ENCODE data around the gene ASB2.

ASB2 gene

DNA sequence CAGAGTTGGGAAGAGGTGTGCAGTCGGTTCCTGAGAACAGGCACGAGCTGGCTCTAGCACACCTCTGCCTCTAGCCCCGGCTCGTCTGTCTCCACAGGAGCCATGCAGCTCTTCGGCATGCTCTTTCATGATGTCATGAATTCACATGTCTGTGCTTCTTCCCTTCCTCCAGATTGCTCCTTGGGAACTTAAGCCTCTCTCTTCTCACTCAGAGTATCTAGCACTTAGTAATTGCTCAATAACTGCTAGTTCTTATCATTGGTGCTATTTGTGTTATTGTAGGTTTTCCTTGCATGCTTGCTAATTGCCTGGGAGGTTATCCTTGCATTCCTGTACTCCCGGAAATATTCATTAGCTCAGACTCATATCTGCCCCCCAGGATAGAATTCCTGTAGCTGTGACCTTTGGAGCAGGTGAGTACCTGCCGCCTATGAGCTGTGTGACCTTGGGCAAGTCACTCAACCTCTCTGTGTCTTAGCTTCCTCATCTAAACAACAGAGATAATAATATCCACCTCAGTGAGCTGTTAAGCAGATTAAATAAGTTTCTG, 29.8 kb downstream of the ASB2 start:
- DNase-seq = no peak

DNA sequence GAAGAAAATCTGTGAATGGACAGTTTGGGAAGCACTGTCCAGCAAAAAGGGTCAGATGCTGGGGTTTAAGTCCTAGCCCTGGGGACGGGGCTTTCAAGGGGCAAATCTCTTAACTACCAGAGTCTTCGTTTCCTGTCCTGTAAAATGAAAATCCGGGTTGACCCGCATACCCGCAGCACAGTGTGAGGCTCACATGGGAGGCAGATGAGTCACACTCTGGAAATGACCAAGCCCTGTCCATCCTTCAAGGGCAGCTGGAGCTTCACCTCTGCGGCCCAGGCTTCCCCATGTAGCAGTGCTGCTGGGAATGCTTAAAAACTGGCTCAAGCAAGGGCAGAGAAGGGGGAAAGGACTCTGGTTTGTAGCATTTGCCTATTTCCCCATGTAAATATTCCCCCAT, 30.3 kb downstream of the ASB2 start:
- no peak for DNase-seq

DNA sequence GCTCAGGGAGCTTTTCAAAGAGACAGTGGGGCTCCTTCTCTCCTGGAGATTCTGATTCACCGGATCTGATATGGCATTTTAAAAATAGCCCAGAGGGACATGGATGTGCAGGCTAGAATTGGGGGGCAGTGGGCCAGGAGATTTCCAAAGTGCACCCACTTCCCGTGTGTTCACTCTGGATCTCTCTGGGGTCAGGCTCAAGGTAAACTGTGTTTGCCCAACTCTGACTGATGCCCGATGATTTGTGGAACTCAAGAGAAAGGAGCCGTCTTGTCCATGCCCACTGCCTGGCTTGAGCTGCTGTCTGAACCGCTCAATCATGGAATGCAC, 31.3 kb downstream of the ASB2 start:
- no peak for DNase-seq

DNA sequence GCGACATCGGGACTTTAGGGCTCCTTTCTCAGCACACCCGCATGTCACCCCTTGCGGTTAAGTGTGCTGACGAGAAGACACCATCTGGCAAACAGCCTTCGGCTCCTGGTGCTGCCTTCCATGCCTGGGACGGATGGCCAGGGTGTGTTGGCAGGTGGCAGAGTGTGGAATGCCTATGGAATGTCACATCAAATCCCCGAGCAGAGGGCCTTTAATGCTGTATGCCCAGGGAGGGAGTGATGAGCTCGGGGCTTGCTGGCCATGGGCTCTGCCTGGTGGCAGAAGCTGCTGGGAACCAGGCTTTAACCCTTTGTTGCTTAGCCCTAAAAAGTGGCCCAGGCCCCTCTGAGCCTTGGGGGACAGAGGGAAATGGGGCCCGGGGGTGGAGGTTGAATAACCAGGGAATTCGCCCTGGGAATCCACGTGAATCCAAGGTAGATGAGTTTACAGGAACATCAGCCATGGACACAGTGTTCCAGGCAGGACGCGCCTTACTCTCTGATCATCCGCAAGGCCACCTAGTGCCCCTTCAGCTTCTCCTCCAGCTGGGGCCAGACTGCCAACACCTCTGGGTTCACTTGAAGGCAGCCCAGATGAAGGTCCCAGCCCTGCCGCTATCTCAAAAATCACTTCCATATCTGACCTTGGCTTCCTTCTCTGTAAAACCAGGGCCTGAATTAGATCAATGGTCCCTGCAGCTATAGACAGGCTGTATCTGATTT, 31.9 kb downstream of the ASB2 start:
- DNase-seq = no peak

DNA sequence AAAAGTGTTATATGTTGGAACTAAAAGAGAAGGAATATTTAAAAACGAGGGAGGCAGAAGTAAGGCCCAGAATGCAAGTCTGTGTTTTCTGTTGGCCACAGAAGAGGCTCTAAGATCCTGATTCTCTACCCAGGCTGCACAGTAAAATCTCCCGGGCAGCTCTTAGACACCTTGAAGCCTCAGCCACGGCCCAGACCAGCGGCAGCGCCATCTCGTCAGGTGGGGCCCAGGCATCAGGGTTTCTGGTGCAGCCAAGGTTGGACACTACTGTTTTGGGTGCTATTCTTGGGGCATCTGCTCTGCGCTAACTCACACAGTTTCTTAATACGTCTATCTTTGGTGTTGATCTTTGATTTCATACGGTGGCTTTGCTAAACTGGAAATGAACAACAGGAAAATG, 32.4 kb downstream of the ASB2 start:
- no peak for DNase-seq

DNA sequence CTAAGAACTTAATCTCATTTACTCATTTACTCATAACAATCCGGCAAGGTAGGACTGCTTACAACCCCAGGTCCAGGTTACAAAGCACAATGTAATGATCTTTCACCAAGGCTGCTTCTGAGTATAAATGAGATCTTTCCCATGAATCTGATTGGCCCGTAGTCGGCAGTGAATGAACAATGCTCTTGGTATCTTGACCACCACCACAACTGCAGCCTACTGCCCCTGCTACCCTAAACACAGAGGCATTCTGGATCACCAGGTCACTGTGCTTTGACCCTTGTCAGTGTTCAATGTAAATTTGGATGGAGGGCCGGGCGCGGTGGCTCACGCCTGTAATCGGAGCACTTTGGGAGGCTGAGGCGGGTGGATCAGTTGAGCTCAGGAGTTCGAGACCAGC, 33.3 kb downstream of the ASB2 start:
- no peak for DNase-seq

DNA sequence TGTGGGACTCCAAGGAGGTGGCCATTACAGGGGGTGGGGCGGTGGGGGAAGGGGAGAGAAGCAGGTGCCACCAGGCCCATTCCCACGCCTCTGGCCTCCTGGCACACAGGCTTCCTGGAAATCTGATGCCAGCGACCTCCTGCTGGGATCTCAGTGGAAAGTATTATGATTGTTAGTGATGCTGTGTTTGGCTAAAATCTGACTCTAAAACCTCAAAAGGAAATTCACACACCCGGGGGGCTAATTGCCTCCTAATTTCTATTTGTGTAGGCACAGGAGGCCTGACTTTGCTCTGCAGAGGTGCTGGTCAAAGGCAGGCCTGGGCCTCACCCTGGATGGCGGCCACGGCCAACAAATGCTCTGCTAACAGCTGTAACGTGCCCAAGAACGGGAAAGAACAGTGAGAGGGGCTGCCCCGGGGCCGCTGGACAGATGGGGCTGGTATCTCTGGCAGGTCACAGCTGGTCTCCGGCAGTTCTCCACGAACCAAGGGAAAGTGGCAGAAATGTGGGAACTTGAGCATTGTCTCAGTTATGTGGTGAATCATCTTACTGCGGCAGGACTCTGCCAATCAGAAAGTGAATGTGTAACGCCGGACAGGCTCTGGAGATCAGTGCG, 35.0 kb downstream of the ASB2 start:
- no peak for DNase-seq

DNA sequence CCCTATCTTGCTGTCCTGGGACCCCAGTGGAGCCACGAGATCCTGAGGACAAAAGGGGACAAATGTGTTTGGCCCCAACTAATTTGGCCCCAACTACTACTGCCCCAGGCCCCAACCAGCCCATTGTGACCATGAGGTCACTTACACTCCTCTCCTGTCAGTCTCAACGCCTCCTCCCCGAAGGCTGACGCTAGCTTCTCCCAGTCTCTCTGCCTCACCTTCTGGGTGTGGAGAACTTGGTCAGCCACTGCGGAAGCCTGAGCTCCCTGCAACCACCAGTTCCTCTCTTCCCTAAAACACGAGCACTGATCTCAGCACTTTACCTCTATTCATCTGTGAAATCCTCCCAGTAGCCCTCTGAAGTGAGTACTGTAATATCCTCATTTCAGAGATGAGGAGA, 35.9 kb downstream of the ASB2 start:
- DNase-seq = no peak

DNA sequence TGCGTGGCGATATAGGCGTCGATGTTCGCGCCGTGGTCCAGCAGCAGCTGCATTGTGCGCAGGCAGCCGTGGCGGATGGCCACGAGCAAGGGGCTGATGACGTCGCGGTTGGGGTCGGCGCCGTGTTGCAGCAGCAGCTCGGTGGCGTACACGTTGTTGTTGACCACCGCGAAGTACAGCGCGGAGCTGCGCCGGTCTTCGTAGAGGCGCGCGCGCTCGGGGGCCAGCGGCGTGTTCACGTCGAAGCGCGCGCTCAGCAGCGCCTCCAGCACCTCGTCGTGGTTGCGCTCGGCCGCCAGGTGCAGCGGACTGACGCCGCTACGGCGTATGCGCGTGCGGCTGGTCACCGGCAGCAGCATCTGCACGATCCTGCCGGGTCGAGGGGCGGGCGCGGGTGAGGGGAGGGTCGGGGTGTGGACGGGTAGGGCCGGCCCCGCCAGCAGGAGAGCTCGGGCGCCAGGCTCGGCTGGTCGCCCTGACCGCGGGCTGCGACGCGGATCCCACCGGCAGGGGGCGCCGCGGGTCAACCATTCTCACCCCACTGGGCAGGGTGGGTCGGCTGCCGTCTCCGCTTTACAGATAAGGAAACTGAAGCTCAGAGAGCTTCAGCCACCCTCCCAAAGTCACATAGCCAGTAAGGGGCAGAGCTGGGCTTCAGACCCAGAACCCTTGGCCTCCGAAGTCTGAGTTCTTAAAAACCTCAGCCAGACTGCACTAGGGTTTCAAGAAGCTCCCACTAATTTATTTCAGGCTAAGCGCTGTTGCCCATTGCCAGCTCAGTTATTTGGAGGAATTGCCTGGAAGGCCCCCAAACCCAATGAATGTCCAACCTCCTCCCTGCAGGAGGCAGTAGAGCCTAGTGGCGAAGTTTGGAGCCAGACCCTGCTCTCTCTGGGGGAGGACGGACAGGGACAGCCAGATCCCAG, 36.8 kb downstream of the ASB2 start:
- DNase-seq = no peak

DNA sequence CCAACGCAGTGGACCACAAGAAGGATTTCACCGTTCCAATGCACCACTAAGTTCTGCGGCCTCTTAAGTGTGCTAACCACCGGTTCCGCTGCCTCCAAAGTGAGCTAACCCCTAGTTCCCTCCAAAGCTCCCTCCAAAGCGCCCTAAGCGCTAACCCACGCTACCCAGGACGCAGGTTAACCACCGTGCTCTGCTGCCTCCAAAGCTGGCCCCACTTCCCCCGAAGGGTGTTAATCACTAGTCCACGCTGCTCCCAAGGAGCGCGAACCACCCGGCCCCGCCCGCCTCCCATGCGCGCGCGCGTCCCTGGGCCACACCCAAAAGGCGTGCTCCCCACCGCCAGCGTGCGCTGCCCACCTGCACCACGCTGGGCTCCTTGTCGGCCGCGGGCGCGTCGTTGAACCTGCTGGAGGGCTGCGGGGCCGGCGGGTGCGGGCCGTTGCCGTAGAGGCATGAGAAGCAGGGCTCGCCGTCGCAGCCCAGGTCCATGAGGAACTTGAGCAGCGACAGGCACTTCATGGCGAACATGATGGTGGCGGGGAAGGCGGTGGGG, 37.5 kb downstream of the ASB2 start:
- DNase-seq = no peak

DNA sequence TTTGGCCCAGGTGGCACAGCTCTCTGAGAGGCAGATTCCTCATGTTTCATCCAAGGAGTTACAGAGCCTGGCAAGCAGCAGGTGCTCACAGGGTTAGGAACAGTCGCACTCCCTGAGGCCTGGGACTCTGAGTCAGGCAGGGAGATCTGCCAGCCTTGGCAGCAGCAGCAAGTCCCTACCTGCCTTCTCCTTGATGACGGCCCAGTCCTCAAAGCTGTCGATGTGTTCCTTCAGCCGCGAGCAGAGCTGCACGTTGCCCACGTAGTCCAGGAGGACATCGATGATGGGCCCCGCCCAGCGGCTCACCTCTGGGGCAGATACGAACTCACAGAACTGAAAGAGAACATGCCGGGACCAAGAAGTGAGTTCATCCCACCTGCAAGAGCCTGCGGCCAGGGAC, 38.9 kb downstream of the ASB2 start:
- no peak for DNase-seq

DNA sequence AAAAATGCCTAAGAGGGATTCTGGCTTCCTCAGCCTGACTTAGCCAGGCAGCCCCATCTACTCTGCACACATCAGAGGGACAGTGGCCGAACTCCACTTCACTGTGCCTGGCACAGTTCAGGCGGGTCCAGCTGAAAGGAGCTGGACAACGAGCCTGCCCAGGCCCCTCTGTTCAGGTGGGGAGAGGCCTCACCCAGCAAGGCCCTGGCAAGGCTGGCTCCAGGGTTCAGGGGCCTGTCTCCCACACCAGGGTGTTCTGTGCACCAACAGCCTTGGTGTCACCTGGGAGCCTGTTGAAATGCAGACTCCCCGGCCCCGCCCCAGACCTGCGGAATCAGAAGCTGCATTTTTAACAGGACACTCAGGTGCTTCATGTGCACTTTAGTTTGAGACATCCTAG, 39.4 kb downstream of the ASB2 start:
- DNase-seq = no peak

DNA sequence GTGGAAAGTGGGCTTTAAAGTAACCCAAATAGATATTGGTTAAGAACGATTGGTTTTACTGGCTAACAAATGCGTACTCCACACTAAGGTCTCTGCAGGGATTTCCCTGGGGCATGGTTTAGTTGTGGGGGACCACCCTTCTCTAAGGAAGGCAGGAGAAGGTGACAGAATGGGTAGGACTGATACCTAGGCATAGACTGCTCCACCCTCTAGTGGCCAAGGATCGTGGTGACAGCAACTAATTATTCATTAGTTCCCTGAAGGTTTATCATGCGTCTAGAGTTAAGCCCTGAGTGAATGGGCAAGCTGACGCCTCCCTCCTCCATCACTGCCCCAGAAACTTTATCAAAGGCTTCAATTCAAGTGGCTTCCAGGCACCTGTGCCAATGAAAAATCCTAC, 40.1 kb downstream of the ASB2 start:
- peak; percentile 34 for DNase-seq

DNA sequence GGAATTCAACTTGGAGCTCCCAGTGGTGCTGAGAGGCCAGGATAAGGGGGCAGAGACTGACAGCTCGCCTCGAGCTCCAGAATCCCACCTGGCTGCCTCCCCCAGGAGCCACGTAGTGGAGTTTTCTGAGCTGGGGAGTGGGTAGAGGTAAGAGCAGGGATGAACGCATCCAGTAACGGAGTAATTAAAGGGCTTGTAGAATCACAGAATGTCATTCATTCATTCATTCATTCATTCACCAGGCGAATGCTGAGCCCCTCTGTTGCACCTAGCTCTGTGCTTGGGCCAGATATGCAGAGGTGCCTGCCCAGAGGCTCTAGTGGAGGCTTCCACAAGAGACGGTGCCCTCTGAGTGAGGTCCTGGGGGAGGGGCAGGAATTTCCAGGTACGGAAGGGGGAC, 41.2 kb downstream of the ASB2 start:
- no peak for DNase-seq

DNA sequence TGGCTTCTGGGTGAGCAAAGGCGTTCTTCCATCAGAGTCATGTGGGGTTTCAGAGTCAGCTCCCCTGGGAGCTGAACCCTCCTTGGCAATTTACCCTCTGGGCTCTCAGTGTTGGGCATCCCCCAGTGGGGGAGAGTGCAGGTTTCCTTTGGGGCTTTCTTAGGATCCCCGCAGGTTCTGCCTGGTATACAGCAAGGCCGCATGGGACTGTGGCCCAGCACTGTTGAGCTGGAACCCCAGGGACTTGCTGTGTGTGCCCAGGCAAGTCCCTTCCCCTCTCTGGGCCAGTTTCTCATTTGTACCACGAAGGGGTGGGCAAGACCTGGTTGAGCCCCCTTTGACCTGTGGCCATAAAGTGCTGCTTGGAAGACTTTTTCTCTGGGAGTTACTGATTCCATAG, 43.7 kb downstream of the ASB2 start:
- no peak for DNase-seq

DNA sequence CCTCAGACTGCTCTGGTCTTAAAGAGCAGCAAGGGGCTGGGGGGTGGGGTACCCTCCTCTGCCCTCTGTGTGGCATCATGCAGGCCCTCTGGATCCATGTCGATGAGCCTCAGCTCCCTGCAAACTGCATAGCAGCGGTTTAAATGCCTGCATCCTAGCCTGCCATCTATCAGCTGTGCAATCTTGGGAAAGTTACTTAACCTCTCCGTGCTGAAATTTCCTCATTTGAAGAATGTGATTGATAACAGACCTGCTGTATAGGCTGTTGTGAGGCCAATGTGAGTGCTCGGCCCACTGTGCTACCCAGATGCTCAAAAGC, 45.4 kb downstream of the ASB2 start:
- no peak for DNase-seq

DNA sequence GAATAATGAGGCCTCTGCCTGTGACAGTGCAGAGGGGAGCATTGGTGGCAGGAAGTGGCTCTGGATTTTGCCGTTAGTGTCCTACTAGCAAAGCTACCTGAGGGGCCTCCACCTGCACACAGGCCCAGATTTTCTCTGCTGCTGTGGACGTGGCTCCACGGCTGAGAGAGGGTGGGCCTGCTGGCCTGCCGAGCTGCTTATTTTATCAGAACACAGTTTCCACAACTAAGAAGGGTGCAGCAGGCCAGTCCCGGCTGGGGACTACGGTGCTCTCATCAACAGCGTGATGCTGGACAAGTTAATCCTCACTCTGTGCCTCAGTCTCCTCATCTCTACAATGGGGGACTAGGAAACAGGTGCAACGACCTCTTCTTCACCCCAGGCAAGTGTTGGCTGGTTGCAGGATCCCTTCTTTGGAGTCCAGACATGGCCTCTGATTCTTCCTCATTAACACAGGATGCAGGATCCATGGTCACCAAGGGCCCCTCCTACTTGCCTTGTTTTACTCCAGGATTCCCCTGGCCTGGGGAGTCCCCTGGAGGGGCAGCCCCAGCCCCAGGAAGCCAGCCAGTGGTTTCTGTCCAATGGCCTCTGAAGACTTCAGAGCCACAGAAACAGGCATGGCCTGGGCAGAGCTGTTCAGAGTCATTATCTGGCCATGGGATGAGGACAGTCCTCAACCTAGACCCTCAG, 45.9 kb downstream of the ASB2 start:
- DNase-seq = no peak

DNA sequence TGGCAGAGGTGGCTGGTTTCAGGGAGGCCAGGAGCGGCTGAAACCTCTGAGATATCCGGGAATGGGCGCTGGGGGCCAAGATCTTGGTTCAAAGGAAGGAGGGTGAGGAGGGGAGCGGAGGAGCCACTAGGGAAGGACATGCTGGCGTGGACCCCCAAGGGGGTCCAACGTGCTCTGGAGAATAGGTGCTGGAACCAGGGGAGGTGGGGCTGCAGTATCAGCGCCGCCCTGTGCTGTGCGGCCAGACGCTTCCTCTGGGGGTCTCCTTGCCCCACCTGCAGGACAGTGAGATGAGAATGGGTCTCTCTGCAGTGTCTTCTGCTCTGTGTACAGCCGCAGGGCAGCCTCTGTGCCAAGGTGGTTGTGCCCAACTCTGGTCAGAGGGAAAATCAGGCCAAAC, 46.7 kb downstream of the ASB2 start:
- no peak for DNase-seq

DNA sequence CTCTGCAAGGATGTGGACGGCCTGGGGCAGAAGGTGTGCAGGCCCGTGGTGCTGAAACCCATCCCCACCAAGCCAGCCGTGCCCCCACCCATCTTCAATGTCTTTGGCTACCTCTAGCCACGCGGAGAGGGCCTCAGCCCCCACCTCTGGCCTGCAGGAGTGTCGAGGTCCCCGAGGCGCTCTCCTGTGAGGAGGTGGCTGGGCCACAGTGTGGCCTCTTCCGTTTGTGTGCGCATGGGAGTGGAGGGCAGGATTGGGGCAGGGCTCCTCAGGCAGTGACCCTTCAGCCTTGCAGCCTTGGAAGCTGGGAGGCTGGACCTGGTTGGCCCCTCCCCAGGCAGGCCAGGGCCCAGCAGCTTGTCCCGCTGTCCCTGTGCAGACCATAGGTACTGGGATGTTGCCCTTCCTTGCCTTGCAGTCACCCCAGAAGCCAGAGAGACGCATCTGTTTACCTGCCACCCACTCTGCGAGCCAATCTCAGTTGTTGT, 47.3 kb downstream of the ASB2 start:
- no peak for DNase-seq

DNA sequence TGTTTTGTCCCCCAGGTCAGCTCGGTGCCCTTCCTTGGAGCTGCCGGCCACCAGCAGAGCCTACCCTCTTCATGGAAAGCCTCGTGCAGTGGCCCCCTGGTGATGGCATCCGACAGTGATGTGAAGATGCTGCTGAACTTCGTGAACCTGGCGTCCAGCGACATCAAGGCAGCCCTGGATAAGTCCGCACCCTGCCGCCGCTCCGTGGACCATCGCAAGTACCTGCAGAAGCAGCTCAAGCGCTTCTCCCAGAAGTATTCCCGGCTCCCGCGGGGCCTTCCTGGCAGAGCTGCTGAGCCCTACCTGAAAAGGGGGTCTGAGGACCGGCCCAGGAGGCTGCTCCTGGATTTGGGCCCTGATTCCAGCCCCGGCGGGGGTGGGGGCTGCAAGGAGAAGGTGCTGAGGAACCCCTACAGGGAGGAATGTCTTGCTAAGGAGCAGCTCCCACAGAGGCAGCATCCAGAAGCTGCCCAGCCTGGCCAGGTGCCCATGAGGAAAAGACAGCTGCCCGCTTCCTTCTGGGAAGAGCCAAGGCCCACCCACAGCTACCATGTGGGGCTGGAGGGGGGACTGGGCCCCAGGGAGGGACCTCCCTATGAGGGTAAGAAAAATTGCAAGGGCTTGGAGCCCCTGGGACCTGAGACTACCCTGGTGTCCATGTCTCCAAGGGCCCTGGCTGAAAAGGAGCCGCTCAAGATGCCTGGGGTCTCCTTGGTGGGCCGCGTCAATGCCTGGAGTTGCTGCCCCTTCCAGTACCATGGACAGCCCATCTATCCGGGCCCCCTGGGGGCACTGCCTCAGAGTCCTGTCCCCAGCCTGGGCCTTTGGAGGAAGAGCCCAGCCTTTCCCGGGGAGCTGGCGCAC, 48.0 kb downstream of the ASB2 start:
- no peak for DNase-seq

DNA sequence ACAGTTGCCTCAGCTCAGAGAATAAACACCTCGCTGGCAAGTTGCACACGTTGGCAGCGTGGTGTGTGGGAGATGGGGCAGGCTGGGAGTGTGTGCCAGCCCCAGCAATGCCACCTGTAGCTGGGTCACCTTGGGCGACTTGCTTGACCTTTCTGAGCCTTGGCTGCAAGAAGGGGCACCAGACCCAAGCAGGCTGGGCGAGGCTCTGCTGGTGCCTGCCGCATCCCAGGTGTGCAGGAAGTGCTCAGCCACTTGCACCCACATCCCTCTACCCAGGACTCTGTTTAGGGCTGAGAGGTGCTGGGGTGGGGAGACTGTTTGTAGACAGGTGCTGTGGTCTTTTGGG, 48.6 kb downstream of the ASB2 start:
- no peak for DNase-seq

Measured in RPMI8226 (cell line).